Kidney (tissue), 14 donors: ENCODE measurements around the gene ITGA2. TPM values are rescaled to one million over a fixed set of nuclear protein-coding genes. Genes with fewer than 3 reads are reported as not detected.

Experiments
- DNase-seq, 5 donors: peaks; one replicate each; pipeline ENCODE4 v3.0.0-alpha.2; 2013 to 2020
- FAIRE-seq: peaks from 2 replicates; lab custom pipeline; 2012; peaks lifted over from hg19 to GRCh38; lab: Jason Lieb, UNC
- H3K27ac ChIP-seq, 2 donors: one replicate each; pipeline ENCODE4 v1.7.0; 2013; ENCODE audit warnings: low read depth in 2 of 2, low read length in 2 of 2, inconsistent platforms in 1 of 2
- H3K27me3 ChIP-seq: one replicate; pipeline ENCODE4 v1.7.1; 2013; ENCODE audit warnings: low read length, inconsistent platforms; ENCODE audit not compliant: control insufficient read depth, insufficient read depth
- H3K36me3 ChIP-seq, 3 donors: one replicate each; pipeline versions ENCODE4 v1.7.0 to v1.7.1; 2013; ENCODE audit warnings: low read length in 3 of 3, control low read depth in 1 of 3, inconsistent platforms in 1 of 3; ENCODE audit not compliant: insufficient read depth in 3 of 3, control insufficient read depth in 2 of 3
- H3K4me1 ChIP-seq, 3 donors: one replicate each; pipeline versions ENCODE4 v1.7.0 to v1.7.1; 2013; ENCODE audit warnings: low read length in 3 of 3, inconsistent platforms in 1 of 3, low read depth in 1 of 3; ENCODE audit not compliant: control insufficient read depth in 2 of 3, insufficient read depth in 2 of 3
- H3K4me3 ChIP-seq, 3 donors: one replicate each; pipeline versions ENCODE4 v1.7.0 to v1.8.1; 2013; ENCODE audit warnings: low read length in 3 of 3, control low read depth in 1 of 3, inconsistent platforms in 1 of 3
- H3K9ac ChIP-seq, 3 donors: one replicate each; pipeline versions ENCODE4 v1.7.0 to v1.7.1; 2013; ENCODE audit warnings: low read length in 3 of 3, control low read depth in 1 of 3, inconsistent platforms in 1 of 3
- H3K9me3 ChIP-seq, 3 donors: one replicate each; pipeline versions ENCODE4 v1.7.0 to v1.7.1; 2013; ENCODE audit warnings: low read length in 3 of 3, control low read depth in 1 of 3, inconsistent platforms in 1 of 3; ENCODE audit not compliant: control insufficient read depth in 2 of 3, insufficient read depth in 1 of 3
- CTCF ChIP-seq: IDR thresholded peaks from 3 replicates; pipeline ENCODE4 v1.5.1; 2012; ENCODE audit warnings: mild to moderate bottlenecking, moderate library complexity, borderline replicate concordance; ENCODE audit not compliant: insufficient read depth; ENCODE audit errors: extremely low read depth
- intact Hi-C: fragments of 100-400 bp; cut with DNase I; formaldehyde crosslinking; loops from one replicate; pipeline ENCODE4 v1.11.1; 2022
- polyA plus RNA-seq: library from polyadenylated mRNA; stranded (reverse); fragments of 350-450 nt; fragmentation: Illumina TruSeq; extraction: RNeasy Lipid Tissue Mini Kit (QIAGEN cat#74804); gene quantifications from one replicate; pipeline ENCODE4 v1.2.3, GENCODE V29; 2014; ENCODE audit warnings: low read depth, low replicate concordance; ENCODE audit not compliant: insufficient read depth
- total RNA-seq: library from RNA; stranded (reverse); fragmentation: NEBNext Ultra II Directional; extraction: Animal tissue kit (Norgen Biotek cat#: 25700); gene quantifications from one replicate; pipeline ENCODE4 v1.2.1, GENCODE V29; 2021
- donor health status: control.
- donor health status: control.
- donor health status: control.
- donor health status: control.
- donor health status: control.
- donor health status: DM: yes; HTN: yes; CAD: no.
- donor health status: Normal renal cell carcinoma (clear cell type).

ITGA2 gene
- total and polyA plus RNA-seq, 2 donors from 2014 or later: 4.9 to 44.5 TPM

GRCh38 chr5:53059281-53059680 lies 70.1 kb downstream of the ITGA2 start:
- FAIRE-seq: no peak
- peaks cover 0 to 23% (median 13%) of the 10 kb centered on the region in 3 donors for H3K36me3 ChIP-seq
- intact Hi-C loops: no loop called here
- H3K9ac ChIP-seq: no peak overlapping the region
- DNase-seq: no peak
- H3K9me3 ChIP-seq: no peaks in the 10 kb centered on the region
- H3K27me3 ChIP-seq: no peaks in the 10 kb centered on the region
- TF ChIP-seq CTCF: no peak
- H3K4me1 ChIP-seq: no peaks in the 10 kb centered on the region
- no peak overlapping the region for H3K27ac ChIP-seq
- no peak overlapping the region for H3K4me3 ChIP-seq

GRCh38 chr5:53063176-53063575 lies 74.0 kb downstream of the ITGA2 start:
- Histone ChIP-seq H3K27ac (no peak overlapping the region), H3K4me3 (no peak overlapping the region), H3K36me3 (peaks cover 0 to 24% (median 11%) of the 10 kb centered on the region in 3 donors), H3K27me3 (no peaks in the 10 kb centered on the region), H3K4me1 (no peaks in the 10 kb centered on the region), H3K9me3 (no peaks in the 10 kb centered on the region), H3K9ac (no peak overlapping the region)
- FAIRE-seq: no peak
- no peak for TF ChIP-seq CTCF
- no peak for DNase-seq
- intact Hi-C loops: no loop called here

- no peak for DNase-seq
- FAIRE-seq: peak; percentile 47
Measured at GRCh38 chr5:53063791-53064190, 74.6 kb downstream of the ITGA2 start.

More at GRCh38 chr5:53063791-53064190, 74.6 kb downstream of the ITGA2 start:
- H3K9me3 ChIP-seq: no peaks in the 10 kb centered on the region
- no peaks in the 10 kb centered on the region for H3K4me1 ChIP-seq
- no peaks in the 10 kb centered on the region for H3K27me3 ChIP-seq
- no peak for TF ChIP-seq CTCF
- H3K9ac ChIP-seq: no peak overlapping the region
- intact Hi-C loops: no loop called here
- H3K36me3 ChIP-seq: peaks cover 0 to 20% (median 14%) of the 10 kb centered on the region in 3 donors
- no peak overlapping the region for H3K4me3 ChIP-seq
- H3K27ac ChIP-seq: no peak overlapping the region
